HG03039 (cell line): ENCODE measurements around the gene CUTC.
A peak's percentile ranks its signal among the peaks of the same experiment; 100 is the strongest.
"Not testable (repeated sequence)": the region's sequence is repeated elsewhere in the genome, so short reads cannot be mapped to it uniquely, and the experiment has no call there.

Source experiments
- ATAC-seq: cut with Tn5 transposase; IDR thresholded peaks from one replicate; pipeline ENCODE4 v1.9.1; 2021; ENCODE audit warnings: mild to moderate bottlenecking, moderate library complexity; ENCODE audit not compliant: unreplicated experiment

The CUTC gene, protein sequence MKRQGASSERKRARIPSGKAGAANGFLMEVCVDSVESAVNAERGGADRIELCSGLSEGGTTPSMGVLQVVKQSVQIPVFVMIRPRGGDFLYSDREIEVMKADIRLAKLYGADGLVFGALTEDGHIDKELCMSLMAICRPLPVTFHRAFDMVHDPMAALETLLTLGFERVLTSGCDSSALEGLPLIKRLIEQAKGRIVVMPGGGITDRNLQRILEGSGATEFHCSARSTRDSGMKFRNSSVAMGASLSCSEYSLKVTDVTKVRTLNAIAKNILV

GRCh38 chr10:99732033-99732842 lies at the start of gene CUTC, which contains the start of gene COX15:
CUTC (plus strand) TSS chr10:99732234; CDS start chr10:99732349, 115 bp downstream.
COX15 (minus strand) TSS chr10:99732127; CDS start chr10:99732049, 78 bp downstream.
- peak; percentile 84 for ATAC-seq

- ATAC-seq = no peak
Measured at GRCh38 chr10:99682752-99683151, 49.3 kb upstream of the CUTC start.

DNA sequence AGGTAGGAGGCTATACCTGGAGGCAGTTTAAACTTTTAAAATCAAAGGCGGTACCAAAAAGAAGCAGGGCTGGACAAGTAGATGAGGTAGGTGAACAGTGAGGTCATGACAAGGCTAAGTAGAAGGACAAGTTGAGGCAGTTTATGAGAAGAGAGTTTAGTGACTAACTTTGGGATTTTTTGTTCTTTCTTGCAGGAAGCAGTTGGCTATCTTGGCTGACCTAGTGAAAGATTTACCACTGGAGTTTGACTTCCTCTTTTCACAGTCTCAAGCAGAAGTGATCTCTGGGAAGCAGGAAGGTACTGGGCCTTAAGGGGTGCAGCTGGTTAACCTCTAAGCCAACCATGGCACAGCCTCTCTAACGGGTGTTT lies 46.5 kb upstream of the CUTC start:
- ATAC-seq = peak; percentile 82

- ATAC-seq = no peak
Measured at GRCh38 chr10:99689461-99689860, 42.6 kb upstream of the CUTC start.

DNA sequence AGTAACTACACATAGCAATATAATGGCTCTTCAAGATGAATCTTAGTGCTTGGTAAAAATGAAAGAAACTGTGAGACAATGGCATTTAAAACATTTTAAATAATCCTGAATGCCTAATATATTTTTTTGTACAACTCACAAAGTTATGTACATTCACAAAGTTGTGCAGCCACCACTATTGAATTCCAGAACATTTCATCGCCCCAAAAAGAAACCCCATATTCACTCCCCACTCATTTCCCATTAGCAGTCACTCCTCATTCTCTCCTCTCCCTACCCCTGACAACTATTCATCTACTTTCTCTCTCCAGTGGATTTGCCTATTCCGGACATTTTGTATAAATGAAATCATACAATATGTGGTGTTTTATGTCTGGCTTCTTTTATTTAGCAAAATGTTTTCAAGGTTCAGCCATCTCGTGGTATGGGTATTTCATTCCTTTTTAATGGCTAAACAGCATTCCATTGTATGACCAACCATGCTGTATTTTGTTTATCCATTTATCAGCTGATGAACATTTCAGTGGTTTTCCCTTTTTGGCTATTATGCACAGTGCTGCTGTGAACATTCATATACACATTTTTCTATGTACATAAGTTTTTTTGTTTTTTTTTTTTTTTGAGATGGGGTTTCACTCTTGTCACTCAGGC lies 38.0 kb upstream of the CUTC start:
- ATAC-seq = no peak

GRCh38 chr10:99695761-99696160 lies 36.3 kb upstream of the CUTC start:
- no peak for ATAC-seq

- no peak for ATAC-seq
Measured at GRCh38 chr10:99698504-99699080, 33.4 kb upstream of the CUTC start.

GRCh38 chr10:99700649-99701048 lies 31.4 kb upstream of the CUTC start:
- no peak for ATAC-seq

DNA sequence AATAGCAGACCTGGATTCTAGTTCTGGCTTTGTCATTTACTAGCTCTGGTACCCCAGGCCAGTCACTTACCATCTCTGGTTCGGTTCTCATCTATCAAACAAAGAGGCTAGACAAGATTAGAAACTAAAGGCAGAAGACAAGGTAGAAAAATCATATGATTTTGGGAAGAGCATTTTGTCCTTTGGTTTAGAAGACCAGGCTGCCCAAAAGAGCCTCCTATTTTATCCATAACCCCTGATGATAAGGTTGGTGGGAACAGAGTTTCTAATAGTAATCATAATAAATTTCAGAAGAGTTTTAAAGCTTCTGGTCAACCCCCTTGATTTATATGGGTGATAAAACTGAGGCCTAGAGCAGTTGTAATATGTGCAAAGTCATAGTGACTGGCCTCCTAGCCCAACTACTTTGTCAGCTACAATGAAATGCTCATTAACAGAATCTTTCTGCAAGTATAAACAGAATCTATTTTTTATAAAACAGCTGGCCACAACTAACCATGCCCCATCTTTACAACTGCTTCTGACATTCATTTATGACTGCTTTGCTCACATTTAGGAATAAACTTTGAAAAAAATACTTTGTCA lies 23.5 kb upstream of the CUTC start:
- no peak for ATAC-seq

- peak; percentile 72 for ATAC-seq
Measured at GRCh38 chr10:99709480-99710229, 22.4 kb upstream of the CUTC start.

- no peak for ATAC-seq
Measured at GRCh38 chr10:99711129-99711719, 20.8 kb upstream of the CUTC start.

DNA sequence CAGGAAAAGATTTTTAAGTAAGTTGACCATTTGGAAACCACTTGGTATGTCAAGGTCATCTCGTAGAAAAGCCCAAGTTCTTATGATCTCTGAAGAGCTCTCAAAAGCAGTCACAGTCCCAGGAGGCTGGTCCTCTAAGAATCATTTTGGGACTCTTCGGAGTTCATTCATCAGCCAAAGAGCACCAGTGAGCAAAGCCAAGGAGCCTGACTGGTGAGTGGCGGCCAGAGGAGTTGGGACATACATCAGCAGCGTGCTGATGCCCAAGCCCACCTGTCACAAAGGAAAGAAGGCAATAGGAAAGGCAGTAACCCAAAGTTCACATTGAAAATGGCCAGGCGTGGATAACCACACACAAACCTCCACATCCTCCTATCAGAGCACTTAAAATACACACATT lies 17.6 kb upstream of the CUTC start:
- ATAC-seq = no peak

DNA sequence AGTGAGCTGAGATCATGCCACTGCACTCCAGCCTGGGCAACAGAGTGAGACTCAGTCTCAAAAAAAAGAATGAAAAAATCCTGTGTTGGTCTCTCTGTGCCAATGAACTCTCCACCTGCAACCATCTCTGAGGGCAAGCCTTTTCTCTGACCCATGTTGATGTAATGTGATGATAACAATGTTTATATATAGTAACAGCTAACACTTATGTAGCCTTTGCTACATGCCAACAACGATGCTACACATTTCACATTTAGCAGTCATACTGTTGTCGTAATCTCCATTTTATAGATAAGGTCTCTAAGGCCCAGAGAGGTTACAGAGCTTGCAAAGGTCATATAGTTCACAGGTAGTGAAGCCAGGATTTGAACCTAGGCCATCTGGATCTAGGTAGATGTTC lies 11.6 kb upstream of the CUTC start:
- no peak for ATAC-seq

- ATAC-seq = no peak
Measured at GRCh38 chr10:99730026-99730425, 2.0 kb upstream of the CUTC start.

DNA sequence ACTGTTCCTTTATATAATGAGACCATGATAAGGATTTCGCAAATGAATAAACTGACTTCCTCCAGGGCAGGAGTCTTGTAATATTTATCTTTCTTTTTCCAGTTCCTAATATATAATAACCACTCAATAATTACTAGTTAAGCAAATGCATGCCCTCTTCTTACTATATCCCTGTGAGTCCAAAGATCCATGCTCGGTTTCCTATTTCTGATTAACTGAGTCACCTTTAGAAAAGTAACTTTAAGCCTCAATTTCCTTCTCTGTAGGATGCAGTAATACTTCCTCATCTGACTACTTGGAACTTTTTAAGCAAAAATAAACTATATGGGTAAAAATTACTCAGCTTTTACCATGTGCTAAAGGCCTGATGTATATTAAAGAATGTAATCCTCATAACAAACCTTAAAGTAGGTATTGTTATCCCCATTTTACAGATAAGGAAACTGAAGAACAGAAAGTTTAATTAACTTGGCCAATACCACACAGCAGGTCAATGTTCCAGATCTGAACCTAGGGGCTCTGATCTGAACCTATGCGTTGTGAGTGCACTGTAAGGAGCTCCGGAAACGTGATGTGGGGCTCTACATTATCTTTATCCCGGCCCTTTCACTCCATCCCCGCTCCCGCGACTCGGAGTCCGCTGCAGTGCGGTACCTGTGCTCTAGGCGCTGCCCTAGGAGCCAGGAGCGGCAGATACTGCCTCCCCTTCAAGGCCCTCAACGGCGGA lies 565 bp upstream of the CUTC start:
- ATAC-seq = no peak

DNA sequence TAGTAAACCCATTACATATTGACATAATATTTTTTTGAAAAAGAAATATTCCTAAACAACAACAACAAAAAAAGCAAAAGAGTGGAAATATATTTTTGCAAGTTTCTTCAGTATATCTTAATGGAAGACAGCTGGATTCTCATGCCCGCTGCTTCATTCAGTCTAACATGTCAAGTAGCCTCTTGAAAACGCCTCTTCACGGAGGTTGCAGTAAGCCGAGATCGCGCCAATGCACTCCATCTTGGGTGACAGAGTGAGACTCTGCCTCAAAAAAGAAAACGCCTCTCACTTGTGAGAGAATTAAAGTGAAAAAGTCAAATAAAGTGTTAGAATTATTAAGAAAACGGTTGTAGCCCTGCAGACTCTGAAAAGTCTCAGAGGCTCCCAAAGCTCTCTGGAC lies 1.3 kb downstream of the CUTC start:
- ATAC-seq = no peak

GRCh38 chr10:99734111-99734510 lies 2.1 kb downstream of the CUTC start:
- ATAC-seq = not testable (repeated sequence)

DNA sequence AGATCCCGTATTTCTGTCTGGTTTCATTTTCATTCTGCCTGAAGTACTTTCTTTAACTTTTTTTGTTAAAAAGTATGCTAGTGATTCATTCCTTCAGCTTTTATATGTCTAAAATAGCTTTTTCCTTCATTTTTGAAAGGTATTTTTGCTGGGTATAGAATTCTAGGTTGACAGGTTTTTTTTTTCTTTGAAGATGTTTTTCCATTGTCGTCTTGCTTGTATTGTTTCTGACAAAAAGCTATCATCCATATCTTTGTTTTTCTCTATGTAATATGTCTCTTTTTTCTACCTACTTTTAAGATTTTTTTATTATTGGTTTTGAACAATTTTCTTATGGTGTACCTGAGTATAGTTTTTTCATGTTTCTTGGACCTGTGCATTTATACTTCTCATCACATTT lies 8.2 kb downstream of the CUTC start:
- ATAC-seq = no peak

- ATAC-seq = no peak
Measured at GRCh38 chr10:99740933-99741559, 9.0 kb downstream of the CUTC start.
